GM18502 (cell line): Measurements from ENCODE around the gene TP73.
A peak's percentile ranks its signal among the peaks of the same experiment; 100 is the strongest.

ENCODE experiments used
- ATAC-seq: cut with Tn5 transposase; IDR thresholded peaks from one replicate; pipeline ENCODE4 v1.9.1; 2021; ENCODE audit warnings: mild to moderate bottlenecking; ENCODE audit not compliant: unreplicated experiment, poor library complexity

Gene TP73

DNA sequence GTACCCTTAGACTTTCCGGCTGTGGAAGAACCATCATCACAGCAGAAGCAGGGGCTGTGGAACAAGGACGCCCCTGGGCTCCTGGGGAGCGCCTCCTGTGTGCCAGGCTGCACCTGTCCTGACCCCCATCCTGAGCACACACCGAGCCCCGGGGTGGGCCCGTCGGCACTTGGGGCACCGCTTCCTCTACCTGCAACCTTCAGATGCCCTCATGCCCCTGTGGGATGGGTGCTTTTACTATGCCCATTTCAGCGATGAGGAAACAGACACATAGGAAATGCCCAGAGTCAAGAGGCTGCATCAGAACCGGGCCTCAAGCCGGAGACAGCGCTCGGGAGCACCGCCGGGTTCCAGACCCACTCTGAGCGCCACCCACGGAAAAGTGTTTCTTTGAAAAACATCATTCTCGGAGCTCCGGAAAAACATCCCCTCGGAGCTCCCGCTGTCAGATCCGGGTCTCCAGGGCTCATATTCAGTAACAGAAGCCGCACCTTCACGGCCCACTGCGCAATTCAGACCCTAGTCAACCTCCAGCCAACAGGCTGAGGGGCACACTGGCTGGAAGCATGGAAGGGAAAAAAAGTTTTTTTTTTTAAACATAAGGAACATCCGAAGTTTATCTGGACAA lies 19.5 kb upstream of the TP73 start:
- no peak for ATAC-seq

DNA sequence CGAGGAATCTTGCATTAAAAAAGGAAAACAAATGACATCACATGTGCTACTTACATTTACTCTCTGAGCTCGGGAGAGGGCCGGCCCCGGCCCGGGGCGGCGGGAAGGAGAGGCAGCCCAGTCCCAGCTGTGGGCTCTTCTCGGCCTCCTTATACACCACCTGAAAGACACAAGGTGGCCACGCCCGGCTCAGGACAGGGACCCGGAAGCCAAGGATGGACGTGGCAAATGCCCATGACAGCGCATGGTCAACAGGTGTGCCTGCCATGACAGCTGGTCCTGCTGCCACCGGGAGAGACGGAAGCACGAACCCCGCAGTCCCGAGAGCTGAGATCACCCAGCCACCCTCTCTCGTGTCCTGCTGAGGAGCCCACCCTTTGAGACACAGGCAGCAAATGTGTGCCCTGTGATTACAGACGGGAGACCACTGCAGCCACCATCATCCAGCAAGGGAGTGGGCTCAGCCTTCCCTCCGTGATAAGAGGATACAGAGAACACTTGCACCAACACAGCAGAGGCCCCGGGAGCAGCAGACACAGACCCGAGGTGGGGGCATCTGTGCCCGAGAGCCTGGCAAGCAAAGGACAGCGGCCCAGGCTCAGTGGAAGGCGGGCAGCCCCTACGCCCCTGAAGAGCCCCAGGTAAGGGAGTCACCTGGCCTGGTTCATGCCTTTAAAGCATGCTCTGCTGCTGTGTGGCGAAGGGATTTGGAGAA lies 18.8 kb upstream of the TP73 start:
- ATAC-seq = no peak

DNA sequence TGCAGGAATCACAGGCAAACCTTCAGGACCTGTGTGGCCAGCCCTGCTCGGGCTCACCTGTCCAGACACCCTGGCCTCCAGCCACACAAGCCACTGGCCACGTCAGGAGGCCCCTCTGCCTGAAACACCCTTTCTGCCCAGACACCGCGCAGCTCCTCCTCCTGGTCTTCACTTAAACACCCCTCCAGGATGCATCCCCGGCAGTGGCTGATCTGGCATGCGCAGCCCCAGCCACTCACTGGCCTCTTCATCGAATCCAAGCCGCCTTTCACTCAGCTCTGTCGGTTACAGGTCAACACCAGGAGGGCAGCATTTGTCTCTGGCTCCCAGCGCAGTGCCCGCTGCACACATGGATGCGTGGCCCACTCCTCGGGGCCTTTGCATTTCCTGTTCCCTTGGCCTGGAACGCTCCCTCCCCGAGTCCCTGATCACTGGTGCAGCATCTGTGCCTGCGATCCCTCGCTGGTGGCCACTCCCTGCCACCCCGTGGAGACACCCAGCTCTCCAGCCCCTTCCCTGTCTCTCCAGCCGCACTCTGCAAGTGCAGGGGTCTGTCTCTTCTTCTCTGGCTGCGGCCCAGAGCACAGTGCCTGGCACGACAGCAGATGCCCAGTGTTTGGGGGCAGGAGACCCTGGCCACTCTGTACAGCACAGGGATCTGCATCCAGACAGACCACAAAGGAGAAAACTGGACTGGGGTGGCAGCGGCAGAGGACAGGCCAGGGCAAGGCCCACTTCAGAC lies 18.1 kb upstream of the TP73 start:
- ATAC-seq = no peak

DNA sequence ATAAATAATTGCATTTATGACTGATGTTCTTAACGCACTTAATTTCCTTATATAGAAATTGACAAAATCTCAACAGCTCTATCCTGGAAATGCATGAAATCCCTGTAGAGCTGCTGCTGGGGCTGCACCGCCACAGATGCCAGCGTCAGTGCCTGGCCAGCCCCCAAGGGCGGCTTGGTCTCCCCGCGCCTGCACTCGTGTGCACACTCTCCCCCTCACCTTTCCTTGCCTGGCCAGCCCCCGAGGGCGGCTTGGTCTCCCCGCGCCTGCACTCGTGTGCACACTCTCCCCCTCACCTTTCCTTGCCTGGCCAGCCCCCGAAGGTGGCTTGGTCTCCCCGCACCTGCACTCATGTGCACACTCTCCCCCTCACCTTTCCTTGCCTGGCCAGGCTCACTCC lies 16.2 kb upstream of the TP73 start:
- no peak for ATAC-seq

DNA sequence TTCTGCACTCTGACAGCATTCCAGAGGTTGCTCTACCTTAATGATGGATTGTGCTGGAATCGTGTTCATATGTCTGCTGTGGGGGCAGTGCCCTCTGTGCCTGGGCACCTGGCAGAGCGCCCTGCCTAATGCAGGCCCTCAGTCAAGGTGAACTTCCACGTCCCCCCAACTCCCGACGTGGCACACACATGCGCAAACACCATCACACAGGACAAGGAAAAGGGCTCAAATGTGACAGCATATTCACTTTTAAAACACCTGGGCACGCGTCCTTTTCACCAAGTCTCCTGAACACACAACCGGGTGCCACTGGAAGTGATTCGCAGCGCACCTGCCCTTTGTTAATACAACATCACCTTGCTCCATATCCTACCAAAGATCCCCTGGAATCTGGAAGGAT lies 15.8 kb upstream of the TP73 start:
- no peak for ATAC-seq

DNA sequence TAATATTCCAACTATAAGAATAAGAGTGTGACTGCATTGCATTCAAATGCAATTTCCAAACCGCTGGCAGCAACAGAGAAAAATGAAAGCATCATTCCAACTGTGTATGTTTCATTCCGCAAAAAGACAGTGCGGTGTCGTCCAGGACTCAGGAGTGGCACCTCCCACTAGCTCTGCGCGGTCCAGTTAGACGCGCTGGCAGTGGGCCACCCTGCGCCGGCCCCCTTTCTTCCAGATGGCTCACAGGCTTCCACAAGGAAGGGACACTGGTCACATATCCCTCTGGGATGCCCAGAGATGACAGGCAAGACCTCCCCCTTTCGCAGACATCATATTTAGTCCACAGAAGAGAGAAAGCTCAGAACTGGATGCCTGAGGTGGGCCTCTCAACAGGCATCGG lies 14.3 kb upstream of the TP73 start:
- no peak for ATAC-seq

DNA sequence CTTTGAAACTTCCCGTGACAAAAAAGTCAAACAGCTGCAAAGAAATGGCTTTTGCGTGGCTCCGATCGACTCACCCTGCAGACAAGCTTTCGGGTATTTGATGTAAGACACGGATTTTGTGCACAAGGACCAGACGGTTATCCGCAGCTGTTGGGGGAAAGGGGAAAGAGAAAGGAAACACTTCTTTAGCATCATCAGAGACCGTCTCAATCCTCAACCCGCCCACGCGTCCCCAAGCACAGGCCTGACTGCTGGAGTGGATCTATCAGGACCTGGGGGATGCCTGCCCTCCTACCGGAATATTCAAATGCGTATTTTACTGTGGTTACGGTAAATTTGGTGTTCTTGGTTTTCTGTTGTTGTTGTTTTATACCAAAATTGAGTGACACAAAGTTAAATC lies 13.6 kb upstream of the TP73 start:
- no peak for ATAC-seq

DNA sequence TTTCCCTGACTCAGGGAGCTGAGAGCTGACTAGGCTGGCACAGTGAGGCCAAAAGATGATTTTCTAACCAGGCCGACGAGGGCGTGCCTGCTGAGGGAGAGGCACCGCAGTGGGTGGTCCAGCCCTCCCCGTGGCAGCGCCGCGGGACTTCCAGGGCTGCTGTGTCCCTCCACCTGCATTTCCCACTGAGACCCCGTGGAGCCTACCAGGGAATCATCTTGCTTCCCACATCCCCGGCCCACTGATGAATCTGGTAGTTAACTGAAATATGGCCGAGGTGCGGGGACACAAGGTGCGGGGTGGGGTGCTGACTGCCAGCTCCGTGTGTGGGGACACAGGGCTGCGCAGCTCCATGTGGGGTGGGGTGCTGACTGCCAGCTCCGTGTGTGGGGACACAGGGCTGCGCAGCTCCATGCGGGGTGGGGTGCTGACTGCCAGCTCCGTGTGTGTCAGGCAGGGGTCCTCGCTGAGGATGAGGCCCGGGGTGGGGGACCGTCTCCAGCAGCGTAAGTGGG lies 12.9 kb upstream of the TP73 start:
- no peak for ATAC-seq

DNA sequence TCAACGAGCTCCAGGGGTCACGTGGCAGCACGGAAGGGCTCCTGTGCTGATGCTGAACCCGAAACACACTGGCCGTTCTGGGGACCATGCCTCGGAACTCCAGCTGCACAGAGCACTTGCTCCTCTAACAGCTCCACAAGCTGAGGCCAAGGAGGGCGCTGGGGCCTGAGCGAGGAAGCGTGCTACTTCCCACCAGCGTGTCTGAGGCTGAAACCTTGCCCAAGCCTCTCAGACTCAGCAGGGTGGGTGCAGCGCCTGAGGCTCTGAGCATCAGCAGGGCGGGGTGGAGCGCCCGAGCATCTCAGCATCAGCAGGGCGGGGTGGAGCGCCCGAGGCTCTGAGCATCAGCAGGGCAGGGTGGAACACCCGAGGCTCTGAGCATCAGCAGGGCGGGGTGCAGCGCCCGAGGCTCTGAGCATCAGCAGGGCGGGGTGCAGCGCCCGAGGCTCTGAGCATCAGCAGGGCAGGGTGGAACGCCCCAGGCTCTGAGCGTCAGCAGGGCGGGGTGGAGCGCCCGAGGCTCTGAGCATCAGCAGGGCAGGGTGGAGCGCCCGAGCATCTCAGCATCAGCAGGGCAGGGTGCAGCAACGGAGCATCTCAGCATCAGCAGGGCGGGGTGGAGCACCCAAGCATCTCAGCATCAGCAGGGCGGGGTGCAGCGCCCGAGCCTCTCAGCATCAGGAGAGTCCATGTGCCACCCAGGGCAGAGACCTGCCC lies 12.0 kb upstream of the TP73 start:
- no peak for ATAC-seq

DNA sequence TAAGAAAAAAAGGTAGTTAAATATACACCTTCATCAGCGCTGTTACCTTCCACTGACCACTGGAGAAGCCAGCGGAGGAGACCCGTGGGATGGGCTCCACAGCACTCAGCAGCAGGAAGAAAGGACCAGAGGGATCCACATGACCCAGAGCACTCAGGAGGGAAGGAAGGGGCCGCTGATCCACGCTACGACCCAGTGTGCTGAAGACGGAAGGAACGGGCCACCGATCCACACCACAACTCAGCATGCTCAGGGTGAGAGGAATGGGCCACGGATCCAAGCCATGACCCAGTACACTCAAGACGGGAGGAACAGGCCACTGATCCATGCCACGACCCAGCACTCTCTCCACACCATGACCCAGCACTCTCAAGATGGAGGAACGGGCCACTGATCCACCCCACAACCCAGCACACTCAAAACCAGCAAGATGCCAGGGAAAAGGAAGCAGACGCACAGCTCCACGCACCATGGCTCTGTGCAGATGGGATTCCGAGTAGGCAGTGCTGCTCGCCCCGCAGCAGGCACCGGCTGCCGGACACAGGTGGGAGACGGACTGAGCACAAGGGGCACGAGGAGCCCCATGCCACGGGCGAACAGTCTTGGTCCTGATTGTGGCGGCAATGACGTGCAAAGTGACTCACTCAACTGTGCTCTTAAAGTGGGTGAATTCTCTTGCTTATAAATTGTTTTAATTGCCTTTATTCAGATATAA lies 11.1 kb upstream of the TP73 start:
- no peak for ATAC-seq

DNA sequence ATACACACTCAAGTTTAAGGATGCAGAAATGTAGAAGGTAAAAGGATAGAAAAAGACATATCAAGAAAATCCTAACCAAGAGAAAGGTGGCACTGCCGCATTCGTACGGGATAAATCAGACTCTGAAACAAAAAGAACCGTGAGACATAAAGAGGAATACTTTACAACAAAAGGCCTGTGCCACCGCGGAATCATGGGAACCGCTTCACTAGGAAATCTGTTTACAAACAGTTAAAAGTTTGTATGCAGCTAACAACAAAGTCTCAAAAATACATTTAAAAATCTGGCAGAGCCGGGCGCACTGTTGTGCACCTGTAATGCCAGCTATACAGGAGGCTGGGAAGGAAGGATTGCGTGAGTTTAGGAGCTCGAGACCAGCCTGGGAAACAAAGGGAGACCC lies 10.5 kb upstream of the TP73 start:
- ATAC-seq = no peak

DNA sequence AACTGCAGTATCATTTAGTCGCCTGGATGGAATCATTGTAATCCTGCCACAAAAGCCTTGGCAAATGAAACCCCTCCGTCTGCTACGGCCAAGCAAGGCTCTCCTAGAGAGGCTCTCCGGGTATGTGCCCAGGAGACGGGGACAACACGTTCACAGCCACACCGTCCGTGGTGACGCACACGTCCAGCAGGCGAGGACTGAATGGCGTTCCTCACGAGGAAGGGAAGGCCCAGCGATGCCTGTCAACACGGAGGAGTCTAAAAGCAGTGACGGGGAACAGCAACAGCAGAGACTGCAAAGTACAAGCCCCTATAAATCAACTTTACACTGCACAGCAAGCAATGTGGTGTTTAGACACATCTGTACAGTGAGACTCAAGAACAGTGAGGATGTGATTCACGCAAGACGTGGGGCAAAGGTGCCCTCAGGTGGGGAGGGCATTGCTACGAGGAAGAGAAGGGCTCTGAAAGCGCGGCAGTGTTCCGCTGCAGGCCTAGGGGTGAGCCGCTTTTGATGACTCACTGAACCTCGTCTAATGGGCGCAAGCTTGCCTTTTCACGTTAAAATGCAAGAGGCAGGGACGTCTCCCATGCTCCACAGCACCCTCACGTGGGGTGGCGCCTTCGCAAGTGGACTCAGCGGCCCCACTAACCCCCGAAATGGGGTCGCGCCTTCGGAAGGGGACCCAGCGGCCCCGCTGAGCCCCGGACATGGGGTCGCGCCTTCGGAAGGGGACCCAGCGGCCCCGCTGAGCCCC lies 9.2 kb upstream of the TP73 start:
- no peak for ATAC-seq

DNA sequence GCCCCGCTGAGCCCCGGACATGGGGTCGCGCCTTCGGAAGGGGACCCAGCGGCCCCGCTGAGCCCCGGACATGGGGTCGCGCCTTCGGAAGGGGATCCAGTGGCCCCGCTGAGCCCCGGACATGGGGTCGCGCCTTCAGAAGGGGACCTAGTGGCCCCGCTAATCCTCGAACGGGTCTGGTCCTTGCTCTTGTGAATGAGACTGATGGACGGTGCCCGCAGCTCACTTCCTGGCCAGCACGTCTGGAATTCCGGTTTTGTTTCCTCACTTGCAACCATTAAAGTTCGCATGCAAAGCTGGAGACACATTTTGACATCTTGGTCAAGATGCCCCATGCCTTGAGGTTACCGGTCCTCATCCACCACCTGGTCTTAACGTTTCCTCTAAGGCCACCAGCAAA lies 8.0 kb upstream of the TP73 start:
- no peak for ATAC-seq

DNA sequence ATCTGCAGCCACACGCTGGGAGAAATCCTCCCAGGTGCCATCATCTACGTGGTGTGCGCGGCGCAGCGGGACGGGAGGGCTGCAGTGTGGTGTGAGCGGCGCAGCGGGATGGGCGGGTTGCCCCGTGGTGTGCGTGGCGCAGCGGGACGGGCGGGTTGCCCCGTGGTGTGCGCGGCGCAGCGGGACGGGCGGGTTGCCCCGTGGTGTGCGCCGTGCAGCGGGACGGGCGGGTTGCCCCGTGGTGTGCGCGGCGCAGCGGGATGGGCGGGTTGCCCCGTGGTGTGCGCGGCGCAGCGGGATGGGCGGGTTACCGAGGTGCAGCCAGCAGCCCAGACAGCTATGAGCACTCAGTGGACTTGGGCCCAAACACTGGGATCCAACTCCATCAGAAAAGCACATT lies 7.1 kb upstream of the TP73 start:
- ATAC-seq = no peak

DNA sequence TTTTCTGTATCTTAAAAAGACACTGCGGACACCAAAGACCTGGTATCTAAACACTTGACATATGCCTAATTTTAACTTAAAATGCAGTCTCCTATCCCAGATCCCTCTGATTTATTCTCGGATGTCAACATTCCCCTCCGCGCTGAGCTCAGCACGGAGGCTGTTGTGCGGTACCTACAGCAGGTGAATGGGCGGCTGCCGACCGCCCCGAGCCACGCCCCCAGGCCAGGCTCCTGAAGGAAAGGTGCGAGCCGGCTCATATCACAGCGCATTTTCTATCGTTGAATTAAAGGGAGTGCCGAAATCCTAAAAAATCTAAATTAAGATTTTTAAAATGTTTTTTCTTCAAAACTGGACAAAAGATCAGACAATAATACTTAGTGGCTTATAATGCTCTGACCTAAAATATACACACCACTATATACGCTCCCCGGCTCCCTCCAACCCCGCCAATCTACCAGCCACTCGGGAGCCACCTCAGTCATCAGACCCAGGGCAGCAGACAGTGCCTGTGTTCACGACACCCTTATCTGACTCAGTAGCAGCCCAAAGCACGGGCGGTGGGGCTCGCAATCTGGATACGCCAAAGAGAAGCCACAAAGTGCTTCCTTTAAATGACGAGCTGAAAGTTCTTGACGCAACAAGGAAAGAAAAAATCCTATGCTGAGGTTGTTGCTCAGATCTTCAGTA lies 6.5 kb upstream of the TP73 start:
- ATAC-seq = no peak

DNA sequence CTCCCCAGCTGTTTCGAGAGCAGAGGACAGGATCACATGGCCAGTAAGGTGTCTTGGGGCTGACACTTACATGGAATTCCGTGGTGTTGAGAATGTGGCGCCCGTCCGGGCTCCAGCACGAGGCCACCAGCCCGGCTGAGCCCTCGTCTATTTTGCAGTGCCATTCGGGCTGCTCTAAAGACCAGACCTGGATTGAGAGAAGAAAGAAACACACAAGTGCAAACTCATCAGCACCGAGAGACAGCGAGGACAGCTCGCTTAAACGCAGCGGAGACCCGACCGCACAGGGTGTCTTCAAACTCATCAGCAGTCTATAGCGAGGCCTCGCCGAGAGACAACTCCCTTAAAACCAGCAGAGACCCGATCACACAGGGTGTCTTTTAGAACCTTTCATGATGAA lies 5.7 kb upstream of the TP73 start:
- no peak for ATAC-seq

DNA sequence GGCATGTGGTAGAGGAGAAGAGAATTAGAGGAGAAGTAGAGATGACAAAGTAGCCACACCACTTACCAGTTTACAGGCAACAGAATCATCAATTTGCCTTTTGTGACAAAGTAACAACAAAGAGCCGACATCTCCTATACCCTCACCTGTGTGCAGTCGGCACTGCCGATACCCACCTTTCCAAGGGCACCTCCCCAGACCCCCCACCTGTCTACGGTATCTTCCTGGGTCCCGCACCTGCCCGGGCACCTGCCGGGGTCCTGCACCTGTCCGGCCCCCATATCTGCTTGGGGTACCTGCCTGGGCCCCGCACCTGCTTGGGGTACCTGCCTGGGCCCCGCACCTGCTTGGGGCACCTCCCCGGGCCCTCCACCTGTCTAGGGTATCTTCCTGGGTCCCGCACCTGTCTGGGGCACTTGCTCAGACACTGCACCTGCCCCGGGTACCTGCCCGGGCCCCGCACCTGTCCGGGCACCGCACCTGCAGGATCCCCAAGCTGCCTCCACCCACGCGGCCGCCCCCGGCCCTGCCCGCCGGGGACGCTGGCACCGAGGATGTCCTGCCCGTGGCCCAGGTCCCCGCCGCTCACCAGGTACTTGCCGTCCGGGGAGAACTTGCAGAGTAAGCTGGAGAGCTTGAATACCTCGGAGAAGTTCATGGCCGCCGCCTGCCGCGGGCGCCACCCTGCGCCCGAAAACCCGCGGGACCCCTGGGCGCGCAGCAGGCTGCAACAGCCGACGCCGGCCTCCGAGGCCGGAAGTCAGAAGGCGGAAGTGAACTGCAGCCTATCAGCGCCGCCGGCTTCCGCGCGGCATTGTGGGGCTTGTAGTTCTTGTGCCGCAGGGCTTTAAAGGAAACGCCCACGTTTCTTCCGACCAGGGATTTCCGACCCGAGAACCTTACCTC lies 2.7 kb upstream of the TP73 start, which contains the start of gene WRAP73:
Gene WRAP73 (minus strand): TSS at position 762 of the 906 bp plus-strand sequence. CDS start 104 bp downstream, at position 658.
- ATAC-seq = peak; percentile 75
